Measurements from ENCODE around the gene FAU. TPM values are rescaled to one million over a fixed set of nuclear protein-coding genes. Genes with fewer than 3 reads are reported as not detected.

The FAU gene
- total and polyA plus RNA-seq, 2 of the 13 experiments (the other 11 are each of a cell fraction or from before 2014, with no cell fraction given) = 374 to 869 TPM

DNA sequence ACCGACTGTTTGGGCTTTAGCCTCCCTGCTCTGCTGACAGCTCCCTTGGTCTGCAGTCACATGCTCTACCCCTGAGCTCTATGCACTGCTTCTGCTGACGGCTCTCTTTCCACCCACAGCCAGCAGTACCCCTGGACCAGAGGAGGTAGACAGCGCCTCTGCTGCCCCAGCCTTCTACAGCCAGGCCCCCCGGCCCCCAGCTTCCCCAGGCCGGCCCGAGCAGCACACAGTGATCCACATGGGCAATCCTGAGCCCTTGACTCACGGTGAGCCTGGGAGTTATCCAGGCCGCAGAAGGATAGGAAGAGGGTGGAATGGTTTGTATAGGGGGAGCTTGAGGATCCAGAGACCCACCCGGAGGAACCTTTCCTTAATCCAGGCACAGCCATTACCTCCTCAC is 35.1 kb downstream of the FAU start:
- Histone ChIP-seq H3K4me3 (replicated peaks in 1 of 3; ENCODE audit: insufficient read depth in 1 of 3, low read depth in 2 of 3, low read length in 3 of 3) (no peak overlapping the region), H3K4me1 (ENCODE audit: insufficient read depth, low read length) (peaks cover 29% of the 10 kb centered on the region), H4K20me1 (ENCODE audit: insufficient read depth, low read length) (no peaks in the 10 kb centered on the region), H3K27ac (ENCODE audit: extremely low read length, insufficient read depth, low read length) (no peak overlapping the region), H3K36me3 (replicated peaks in 1 of 2; ENCODE audit: control insufficient read depth in 1 of 2, insufficient read depth in 2 of 2, low read length in 2 of 2) (peaks cover 13 to 18% of the 10 kb centered on the region in 2 experiments; a peak in 3 of 5 replicates), H3K4me2 (ENCODE audit: low read depth, low read length) (no peak overlapping the region), H3K9me3 (ENCODE audit: low read length) (no peaks in the 10 kb centered on the region), H3K79me2 (ENCODE audit: insufficient read depth, low read length) (peaks cover 28% of the 10 kb centered on the region), H3K27me3 (ENCODE audit: control insufficient read depth in 1 of 2, insufficient read depth in 2 of 2, low read length in 2 of 2) (no peaks in the 10 kb centered on the region; a peak in 1 of 5 replicates), H3K9ac (ENCODE audit: insufficient read depth, low read depth, low read length) (no peak overlapping the region), H2AFZ (ENCODE audit: low read length) (no peak overlapping the region)
- DNase-seq (ENCODE audit: low spot score) (no peak), FAIRE-seq (no peak), ATAC-seq (no peak)
- intact Hi-C loops (cut with micrococcal nuclease; ENCODE audit: unreplicated experiment) = no loop called here
- POLR2A ChIA-PET = no interaction called here
- 95% methylated on average over 9 of the region's 9 CpGs for WGBS (ENCODE audit: low lambda C conversion rate)
- CTCF ChIA-PET (ENCODE audit: low intra/inter-chr PET ratio, low total read pairs) = no interaction called here
- no TSS peak for BruUV-seq (replicated peaks)
- in situ Hi-C loops (cut with HindIII; ENCODE audit: extremely low pct_ligation_motif_present, low pct_unique_long_range_greater_than_20kb) = no loop called here
- TF ChIP-seq, protein P1, sequence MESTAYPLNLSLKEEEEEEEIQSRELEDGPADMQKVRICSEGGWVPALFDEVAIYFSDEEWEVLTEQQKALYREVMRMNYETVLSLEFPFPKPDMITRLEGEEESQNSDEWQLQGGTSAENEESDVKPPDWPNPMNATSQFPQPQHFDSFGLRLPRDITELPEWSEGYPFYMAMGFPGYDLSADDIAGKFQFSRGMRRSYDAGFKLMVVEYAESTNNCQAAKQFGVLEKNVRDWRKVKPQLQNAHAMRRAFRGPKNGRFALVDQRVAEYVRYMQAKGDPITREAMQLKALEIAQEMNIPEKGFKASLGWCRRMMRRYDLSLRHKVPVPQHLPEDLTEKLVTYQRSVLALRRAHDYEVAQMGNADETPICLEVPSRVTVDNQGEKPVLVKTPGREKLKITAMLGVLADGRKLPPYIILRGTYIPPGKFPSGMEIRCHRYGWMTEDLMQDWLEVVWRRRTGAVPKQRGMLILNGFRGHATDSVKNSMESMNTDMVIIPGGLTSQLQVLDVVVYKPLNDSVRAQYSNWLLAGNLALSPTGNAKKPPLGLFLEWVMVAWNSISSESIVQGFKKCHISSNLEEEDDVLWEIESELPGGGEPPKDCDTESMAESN (CRISPR knock-in tag; conservative IDR thresholded peaks at IDR 0.05) = no peak
- TF ChIP-seq, protein P2, sequence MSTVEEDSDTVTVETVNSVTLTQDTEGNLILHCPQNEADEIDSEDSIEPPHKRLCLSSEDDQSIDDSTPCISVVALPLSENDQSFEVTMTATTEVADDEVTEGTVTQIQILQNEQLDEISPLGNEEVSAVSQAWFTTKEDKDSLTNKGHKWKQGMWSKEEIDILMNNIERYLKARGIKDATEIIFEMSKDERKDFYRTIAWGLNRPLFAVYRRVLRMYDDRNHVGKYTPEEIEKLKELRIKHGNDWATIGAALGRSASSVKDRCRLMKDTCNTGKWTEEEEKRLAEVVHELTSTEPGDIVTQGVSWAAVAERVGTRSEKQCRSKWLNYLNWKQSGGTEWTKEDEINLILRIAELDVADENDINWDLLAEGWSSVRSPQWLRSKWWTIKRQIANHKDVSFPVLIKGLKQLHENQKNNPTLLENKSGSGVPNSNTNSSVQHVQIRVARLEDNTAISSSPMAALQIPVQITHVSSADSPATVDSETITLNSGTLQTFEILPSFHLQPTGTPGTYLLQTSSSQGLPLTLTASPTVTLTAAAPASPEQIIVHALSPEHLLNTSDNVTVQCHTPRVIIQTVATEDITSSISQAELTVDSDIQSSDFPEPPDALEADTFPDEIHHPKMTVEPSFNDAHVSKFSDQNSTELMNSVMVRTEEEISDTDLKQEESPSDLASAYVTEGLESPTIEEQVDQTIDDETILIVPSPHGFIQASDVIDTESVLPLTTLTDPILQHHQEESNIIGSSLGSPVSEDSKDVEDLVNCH (CRISPR knock-in tag; IDR thresholded peaks at IDR 0.05) = no peak
- TF ChIP-seq, protein P3, sequence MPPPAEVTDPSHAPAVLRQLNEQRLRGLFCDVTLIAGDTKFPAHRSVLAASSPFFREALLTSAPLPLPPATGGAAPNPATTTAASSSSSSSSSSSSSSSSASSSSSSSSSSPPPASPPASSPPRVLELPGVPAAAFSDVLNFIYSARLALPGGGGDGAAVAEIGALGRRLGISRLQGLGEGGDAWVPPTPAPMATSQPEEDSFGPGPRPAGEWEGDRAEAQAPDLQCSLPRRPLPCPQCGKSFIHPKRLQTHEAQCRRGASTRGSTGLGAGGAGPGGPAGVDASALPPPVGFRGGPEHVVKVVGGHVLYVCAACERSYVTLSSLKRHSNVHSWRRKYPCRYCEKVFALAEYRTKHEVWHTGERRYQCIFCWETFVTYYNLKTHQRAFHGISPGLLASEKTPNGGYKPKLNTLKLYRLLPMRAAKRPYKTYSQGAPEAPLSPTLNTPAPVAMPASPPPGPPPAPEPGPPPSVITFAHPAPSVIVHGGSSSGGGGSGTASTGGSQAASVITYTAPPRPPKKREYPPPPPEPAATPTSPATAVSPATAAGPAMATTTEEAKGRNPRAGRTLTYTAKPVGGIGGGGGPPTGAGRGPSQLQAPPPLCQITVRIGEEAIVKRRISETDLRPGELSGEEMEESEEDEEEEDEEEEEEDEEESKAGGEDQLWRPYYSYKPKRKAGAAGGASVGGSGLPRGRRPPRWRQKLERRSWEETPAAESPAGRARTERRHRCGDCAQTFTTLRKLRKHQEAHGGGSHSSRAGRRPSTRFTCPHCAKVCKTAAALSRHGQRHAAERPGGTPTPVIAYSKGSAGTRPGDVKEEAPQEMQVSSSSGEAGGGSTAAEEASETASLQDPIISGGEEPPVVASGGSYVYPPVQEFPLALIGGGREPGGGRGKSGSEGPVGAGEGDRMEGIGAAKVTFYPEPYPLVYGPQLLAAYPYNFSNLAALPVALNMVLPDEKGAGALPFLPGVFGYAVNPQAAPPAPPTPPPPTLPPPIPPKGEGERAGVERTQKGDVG (CRISPR knock-in tag; IDR thresholded peaks at IDR 0.05; ENCODE audit: borderline replicate concordance) = no peak
- no peak for TF ChIP-seq HHEX (CRISPR knock-in tag; IDR thresholded peaks at IDR 0.05)
- TF ChIP-seq ZNF546 (CRISPR knock-in tag; conservative IDR thresholded peaks at IDR 0.05) = no peak
- no peak for TF ChIP-seq REL (CRISPR knock-in tag; conservative IDR thresholded peaks at IDR 0.05)
- TF ChIP-seq ZSCAN12 (CRISPR knock-in tag; IDR thresholded peaks at IDR 0.05) = no peak
- TF ChIP-seq, protein P4, sequence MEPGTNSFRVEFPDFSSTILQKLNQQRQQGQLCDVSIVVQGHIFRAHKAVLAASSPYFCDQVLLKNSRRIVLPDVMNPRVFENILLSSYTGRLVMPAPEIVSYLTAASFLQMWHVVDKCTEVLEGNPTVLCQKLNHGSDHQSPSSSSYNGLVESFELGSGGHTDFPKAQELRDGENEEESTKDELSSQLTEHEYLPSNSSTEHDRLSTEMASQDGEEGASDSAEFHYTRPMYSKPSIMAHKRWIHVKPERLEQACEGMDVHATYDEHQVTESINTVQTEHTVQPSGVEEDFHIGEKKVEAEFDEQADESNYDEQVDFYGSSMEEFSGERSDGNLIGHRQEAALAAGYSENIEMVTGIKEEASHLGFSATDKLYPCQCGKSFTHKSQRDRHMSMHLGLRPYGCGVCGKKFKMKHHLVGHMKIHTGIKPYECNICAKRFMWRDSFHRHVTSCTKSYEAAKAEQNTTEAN (CRISPR knock-in tag; conservative IDR thresholded peaks at IDR 0.05) = no peak
- TF ChIP-seq, protein P5, sequence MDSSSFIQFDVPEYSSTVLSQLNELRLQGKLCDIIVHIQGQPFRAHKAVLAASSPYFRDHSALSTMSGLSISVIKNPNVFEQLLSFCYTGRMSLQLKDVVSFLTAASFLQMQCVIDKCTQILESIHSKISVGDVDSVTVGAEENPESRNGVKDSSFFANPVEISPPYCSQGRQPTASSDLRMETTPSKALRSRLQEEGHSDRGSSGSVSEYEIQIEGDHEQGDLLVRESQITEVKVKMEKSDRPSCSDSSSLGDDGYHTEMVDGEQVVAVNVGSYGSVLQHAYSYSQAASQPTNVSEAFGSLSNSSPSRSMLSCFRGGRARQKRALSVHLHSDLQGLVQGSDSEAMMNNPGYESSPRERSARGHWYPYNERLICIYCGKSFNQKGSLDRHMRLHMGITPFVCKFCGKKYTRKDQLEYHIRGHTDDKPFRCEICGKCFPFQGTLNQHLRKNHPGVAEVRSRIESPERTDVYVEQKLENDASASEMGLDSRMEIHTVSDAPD (CRISPR knock-in tag; IDR thresholded peaks at IDR 0.05) = no peak
- no peak for TF ChIP-seq ZFP37 (CRISPR knock-in tag; IDR thresholded peaks at IDR 0.05; ENCODE audit: borderline replicate concordance)
- TF ChIP-seq ZMAT3 (CRISPR knock-in tag; conservative IDR thresholded peaks at IDR 0.05) = no peak
- TF ChIP-seq, protein P6, sequence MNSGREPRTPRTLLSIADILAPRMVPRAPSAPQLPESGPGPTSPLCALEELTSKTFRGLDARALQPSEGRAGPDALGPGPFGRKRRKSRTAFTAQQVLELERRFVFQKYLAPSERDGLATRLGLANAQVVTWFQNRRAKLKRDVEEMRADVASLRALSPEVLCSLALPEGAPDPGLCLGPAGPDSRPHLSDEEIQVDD (CRISPR knock-in tag; IDR thresholded peaks at IDR 0.05; ENCODE audit: borderline replicate concordance) = no peak

Measured in HepG2 (cell line).